ENCODE measurements around the gene RACK1. TPM values are rescaled to one million over a fixed set of nuclear protein-coding genes. Genes with fewer than 3 reads are reported as not detected.

The RACK1 gene
- total and polyA plus RNA-seq, 2 of the 13 experiments (the other 11 are each of a cell fraction or from before 2014, with no cell fraction given) = 2,514 to 6,141 TPM

DNA sequence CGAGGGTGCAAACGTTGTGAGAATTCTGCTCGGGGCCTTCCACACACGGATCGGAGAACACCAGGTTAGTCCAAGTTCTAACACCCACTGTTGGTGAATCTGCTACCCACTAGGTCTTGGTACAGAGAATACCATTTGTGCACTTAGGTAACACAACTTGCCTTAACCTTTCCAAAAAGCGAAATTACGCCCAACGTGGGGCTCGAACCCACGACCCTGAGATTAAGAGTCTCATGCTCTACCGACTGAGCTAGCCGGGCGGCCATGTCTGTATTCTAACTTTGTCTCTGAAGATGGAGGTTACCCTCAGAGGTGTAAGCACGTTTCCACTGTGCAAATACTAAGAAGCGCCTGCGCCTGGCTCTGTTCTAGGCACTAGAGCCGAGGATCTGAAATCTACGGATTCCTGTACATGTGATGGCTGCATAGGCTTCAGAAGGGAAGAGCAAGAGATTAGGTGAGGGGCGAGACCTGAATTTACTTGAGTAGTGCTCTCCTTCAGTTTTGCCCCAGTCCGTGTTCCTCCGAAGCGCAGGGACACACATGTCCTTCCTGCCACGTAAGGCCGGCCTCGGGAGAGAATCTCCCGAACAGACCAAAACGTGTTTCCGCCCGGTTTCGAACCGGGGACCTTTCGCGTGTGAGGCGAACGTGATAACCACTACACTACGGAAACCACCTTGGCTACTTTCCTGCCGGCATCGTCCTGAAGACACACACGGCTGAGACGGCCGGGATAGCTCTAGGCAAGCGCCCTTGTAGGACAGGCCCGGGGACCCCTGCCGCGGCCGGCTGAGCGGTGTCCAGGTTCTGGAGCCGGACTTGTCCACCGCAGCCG, 21.7 kb downstream of the RACK1 start (continued):
- TF ChIP-seq ZNF749 (CRISPR knock-in tag; IDR thresholded peaks at IDR 0.05; ENCODE audit: borderline replicate concordance) = peak; percentile 52; the same call in 1 of the 2 replicates
- TF ChIP-seq, protein P1, sequence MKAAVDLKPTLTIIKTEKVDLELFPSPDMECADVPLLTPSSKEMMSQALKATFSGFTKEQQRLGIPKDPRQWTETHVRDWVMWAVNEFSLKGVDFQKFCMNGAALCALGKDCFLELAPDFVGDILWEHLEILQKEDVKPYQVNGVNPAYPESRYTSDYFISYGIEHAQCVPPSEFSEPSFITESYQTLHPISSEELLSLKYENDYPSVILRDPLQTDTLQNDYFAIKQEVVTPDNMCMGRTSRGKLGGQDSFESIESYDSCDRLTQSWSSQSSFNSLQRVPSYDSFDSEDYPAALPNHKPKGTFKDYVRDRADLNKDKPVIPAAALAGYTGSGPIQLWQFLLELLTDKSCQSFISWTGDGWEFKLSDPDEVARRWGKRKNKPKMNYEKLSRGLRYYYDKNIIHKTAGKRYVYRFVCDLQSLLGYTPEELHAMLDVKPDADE (CRISPR knock-in tag; IDR thresholded peaks at IDR 0.05) = no peak; the same call in 1 of the 2 replicates
- TF ChIP-seq ZFP1 (CRISPR knock-in tag; IDR thresholded peaks at IDR 0.05) = peak; percentile 22
- no peak; the same call in none of the 2 replicates for TF ChIP-seq ZSCAN21 (CRISPR knock-in tag; IDR thresholded peaks at IDR 0.05; ENCODE audit: borderline replicate concordance)
- TF ChIP-seq ATF7-NPFF (CRISPR knock-in tag; IDR thresholded peaks at IDR 0.05; ENCODE audit: low read depth) = peak; percentile 29
- TF ChIP-seq ZNF530 (CRISPR knock-in tag; IDR thresholded peaks at IDR 0.05; ENCODE audit: low read depth) = no peak
- TF ChIP-seq, protein P2, sequence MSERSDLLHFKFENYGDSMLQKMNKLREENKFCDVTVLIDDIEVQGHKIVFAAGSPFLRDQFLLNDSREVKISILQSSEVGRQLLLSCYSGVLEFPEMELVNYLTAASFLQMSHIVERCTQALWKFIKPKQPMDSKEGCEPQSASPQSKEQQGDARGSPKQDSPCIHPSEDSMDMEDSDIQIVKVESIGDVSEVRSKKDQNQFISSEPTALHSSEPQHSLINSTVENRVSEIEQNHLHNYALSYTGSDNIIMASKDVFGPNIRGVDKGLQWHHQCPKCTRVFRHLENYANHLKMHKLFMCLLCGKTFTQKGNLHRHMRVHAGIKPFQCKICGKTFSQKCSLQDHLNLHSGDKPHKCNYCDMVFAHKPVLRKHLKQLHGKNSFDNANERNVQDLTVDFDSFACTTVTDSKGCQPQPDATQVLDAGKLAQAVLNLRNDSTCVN (CRISPR knock-in tag; IDR thresholded peaks at IDR 0.05; ENCODE audit: borderline replicate concordance) = no peak; the same call in none of the 2 replicates
- TF ChIP-seq, protein P3, sequence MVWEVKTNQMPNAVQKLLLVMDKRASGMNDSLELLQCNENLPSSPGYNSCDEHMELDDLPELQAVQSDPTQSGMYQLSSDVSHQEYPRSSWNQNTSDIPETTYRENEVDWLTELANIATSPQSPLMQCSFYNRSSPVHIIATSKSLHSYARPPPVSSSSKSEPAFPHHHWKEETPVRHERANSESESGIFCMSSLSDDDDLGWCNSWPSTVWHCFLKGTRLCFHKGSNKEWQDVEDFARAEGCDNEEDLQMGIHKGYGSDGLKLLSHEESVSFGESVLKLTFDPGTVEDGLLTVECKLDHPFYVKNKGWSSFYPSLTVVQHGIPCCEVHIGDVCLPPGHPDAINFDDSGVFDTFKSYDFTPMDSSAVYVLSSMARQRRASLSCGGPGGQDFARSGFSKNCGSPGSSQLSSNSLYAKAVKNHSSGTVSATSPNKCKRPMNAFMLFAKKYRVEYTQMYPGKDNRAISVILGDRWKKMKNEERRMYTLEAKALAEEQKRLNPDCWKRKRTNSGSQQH (CRISPR knock-in tag; IDR thresholded peaks at IDR 0.05; ENCODE audit: low read depth) = peak; percentile 82; the same call in 1 of the 2 replicates
- TF ChIP-seq CHCHD3 (CRISPR knock-in tag; IDR thresholded peaks at IDR 0.05) = no peak
- 0 out of 2 replicates have a peak, but pooled peaks have one; percentile 63 for TF ChIP-seq ZSCAN25 (CRISPR knock-in tag; IDR thresholded peaks at IDR 0.05)
- TF ChIP-seq, protein P4, sequence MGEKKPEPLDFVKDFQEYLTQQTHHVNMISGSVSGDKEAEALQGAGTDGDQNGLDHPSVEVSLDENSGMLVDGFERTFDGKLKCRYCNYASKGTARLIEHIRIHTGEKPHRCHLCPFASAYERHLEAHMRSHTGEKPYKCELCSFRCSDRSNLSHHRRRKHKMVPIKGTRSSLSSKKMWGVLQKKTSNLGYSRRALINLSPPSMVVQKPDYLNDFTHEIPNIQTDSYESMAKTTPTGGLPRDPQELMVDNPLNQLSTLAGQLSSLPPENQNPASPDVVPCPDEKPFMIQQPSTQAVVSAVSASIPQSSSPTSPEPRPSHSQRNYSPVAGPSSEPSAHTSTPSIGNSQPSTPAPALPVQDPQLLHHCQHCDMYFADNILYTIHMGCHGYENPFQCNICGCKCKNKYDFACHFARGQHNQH (CRISPR knock-in tag; IDR thresholded peaks at IDR 0.05) = peak; percentile 96
- no peak for TF ChIP-seq ATAD3A (CRISPR knock-in tag; IDR thresholded peaks at IDR 0.05)
- TF ChIP-seq PPARG (CRISPR knock-in tag; conservative IDR thresholded peaks at IDR 0.05) = no peak
- TF ChIP-seq ZFYVE20 (CRISPR knock-in tag; IDR thresholded peaks at IDR 0.05; ENCODE audit: borderline replicate concordance, low read depth) = no peak
- TF ChIP-seq ZNF12 (CRISPR knock-in tag; IDR thresholded peaks at IDR 0.05) = peak; percentile 45; the same call in 1 of the 2 replicates
- TF ChIP-seq, protein P5, sequence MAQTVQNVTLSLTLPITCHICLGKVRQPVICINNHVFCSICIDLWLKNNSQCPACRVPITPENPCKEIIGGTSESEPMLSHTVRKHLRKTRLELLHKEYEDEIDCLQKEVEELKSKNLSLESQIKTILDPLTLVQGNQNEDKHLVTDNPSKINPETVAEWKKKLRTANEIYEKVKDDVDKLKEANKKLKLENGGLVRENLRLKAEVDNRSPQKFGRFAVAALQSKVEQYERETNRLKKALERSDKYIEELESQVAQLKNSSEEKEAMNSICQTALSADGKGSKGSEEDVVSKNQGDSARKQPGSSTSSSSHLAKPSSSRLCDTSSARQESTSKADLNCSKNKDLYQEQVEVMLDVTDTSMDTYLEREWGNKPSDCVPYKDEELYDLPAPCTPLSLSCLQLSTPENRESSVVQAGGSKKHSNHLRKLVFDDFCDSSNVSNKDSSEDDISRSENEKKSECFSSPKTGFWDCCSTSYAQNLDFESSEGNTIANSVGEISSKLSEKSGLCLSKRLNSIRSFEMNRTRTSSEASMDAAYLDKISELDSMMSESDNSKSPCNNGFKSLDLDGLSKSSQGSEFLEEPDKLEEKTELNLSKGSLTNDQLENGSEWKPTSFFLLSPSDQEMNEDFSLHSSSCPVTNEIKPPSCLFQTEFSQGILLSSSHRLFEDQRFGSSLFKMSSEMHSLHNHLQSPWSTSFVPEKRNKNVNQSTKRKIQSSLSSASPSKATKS (CRISPR knock-in tag; IDR thresholded peaks at IDR 0.05) = no peak
- TF ChIP-seq ZNF510 (CRISPR knock-in tag; IDR thresholded peaks at IDR 0.05; ENCODE audit: low read depth) = peak; percentile 88; the same call in 1 of the 2 replicates
- peak; percentile 91; the same call in 1 of the 2 replicates for TF ChIP-seq ZNF839 (CRISPR knock-in tag; IDR thresholded peaks at IDR 0.05; ENCODE audit: borderline replicate concordance)
- TF ChIP-seq, protein P6, sequence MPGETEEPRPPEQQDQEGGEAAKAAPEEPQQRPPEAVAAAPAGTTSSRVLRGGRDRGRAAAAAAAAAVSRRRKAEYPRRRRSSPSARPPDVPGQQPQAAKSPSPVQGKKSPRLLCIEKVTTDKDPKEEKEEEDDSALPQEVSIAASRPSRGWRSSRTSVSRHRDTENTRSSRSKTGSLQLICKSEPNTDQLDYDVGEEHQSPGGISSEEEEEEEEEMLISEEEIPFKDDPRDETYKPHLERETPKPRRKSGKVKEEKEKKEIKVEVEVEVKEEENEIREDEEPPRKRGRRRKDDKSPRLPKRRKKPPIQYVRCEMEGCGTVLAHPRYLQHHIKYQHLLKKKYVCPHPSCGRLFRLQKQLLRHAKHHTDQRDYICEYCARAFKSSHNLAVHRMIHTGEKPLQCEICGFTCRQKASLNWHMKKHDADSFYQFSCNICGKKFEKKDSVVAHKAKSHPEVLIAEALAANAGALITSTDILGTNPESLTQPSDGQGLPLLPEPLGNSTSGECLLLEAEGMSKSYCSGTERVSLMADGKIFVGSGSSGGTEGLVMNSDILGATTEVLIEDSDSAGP (CRISPR knock-in tag; IDR thresholded peaks at IDR 0.05; ENCODE audit: borderline replicate concordance) = peak; percentile 66

Measured in HepG2 (cell line).